Measurements from ENCODE around the gene LAMB3.

DNA sequence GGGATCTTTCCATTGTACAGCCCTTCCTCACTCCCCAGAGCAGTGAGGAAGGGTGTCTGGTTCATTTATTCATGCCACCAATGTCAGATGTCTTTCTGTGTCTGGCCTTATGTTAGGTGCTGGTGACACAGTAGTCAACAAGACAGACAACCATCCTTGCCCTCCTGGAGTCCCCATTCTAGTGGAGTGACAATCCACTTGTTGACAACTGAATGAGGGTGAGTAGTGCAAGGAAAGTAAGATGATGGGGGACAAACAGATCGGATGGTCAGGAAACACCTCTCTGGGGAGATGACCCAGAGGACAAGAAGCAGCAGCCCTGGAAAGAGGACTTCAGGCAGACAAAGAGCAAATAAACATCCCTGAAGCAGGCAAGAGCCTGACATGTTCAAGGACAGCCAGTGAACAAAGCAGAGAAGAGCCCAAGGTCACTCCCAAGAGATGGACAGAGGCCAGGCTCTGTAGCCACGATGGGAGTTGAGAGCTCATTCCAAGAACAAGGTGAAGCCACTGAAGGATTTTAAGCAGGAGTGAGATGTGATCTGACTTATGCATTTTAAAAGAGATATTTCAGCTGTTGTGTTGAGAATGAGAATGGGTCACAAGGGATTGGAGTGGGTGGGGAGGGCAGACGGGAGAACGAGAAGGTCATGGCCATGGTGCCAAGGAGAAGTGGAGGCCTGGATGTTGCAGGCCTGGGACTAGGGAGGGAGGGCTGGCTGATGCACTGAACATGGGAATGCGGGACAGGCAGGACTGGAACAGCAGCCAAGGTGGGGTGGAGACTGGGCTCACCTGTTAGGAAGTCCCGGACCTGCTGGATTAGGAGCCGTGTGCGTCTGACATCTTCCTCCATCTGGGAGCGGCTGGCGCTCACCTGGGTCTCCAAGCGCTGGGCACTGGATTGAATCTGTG, 30.2 kb downstream of the LAMB3 start:
- TF ChIP-seq, protein P1, sequence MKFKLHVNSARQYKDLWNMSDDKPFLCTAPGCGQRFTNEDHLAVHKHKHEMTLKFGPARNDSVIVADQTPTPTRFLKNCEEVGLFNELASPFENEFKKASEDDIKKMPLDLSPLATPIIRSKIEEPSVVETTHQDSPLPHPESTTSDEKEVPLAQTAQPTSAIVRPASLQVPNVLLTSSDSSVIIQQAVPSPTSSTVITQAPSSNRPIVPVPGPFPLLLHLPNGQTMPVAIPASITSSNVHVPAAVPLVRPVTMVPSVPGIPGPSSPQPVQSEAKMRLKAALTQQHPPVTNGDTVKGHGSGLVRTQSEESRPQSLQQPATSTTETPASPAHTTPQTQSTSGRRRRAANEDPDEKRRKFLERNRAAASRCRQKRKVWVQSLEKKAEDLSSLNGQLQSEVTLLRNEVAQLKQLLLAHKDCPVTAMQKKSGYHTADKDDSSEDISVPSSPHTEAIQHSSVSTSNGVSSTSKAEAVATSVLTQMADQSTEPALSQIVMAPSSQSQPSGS (tag by site-specific recombination; IDR thresholded peaks at IDR 0.05; ENCODE audit: low read depth): no peak
- TF ChIP-seq ZNF785 (tag by site-specific recombination; IDR thresholded peaks at IDR 0.05) (no peak), BCL11A (tag by site-specific recombination; IDR thresholded peaks at IDR 0.05; ENCODE audit: low read depth) (no peak), ZNF549 (tag by site-specific recombination; IDR thresholded peaks at IDR 0.05) (no peak)
- TF ChIP-seq, protein P2, sequence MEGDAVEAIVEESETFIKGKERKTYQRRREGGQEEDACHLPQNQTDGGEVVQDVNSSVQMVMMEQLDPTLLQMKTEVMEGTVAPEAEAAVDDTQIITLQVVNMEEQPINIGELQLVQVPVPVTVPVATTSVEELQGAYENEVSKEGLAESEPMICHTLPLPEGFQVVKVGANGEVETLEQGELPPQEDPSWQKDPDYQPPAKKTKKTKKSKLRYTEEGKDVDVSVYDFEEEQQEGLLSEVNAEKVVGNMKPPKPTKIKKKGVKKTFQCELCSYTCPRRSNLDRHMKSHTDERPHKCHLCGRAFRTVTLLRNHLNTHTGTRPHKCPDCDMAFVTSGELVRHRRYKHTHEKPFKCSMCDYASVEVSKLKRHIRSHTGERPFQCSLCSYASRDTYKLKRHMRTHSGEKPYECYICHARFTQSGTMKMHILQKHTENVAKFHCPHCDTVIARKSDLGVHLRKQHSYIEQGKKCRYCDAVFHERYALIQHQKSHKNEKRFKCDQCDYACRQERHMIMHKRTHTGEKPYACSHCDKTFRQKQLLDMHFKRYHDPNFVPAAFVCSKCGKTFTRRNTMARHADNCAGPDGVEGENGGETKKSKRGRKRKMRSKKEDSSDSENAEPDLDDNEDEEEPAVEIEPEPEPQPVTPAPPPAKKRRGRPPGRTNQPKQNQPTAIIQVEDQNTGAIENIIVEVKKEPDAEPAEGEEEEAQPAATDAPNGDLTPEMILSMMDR (tag by site-specific recombination; IDR thresholded peaks at IDR 0.05): no peak

Data from HEK293 (cell line).